ENCODE data around the gene RICTOR.

RICTOR gene

GRCh38 chr5:39099831-39100230 lies 25.6 kb upstream of the RICTOR start:
- DNase-seq: no peak

GRCh38 chr5:39093352-39093751 lies 19.2 kb upstream of the RICTOR start:
- DNase-seq: no peak

GRCh38 chr5:39092581-39093351 lies 18.6 kb upstream of the RICTOR start:
- peak; percentile 42 for DNase-seq

- DNase-seq: no peak
These were observed 17.9 kb upstream of the RICTOR start for GRCh38 chr5:39091940-39092580.

- no peak for DNase-seq
These were observed 9.8 kb upstream of the RICTOR start for GRCh38 chr5:39083968-39084367.

- DNase-seq: no peak
These were observed 8.8 kb upstream of the RICTOR start for GRCh38 chr5:39082995-39083394.

GRCh38 chr5:39080597-39081204 lies 6.5 kb upstream of the RICTOR start:
- DNase-seq: peak; percentile 76

GRCh38 chr5:39080168-39080567 lies 6.0 kb upstream of the RICTOR start:
- no peak for DNase-seq

- DNase-seq: no peak
These were observed 4.9 kb upstream of the RICTOR start for GRCh38 chr5:39079147-39079546.

GRCh38 chr5:39076757-39077728 lies 2.8 kb upstream of the RICTOR start:
- DNase-seq: no peak

- DNase-seq: no peak
These were observed 2.0 kb upstream of the RICTOR start for GRCh38 chr5:39076101-39076756.

- DNase-seq: peak; percentile 72
These were observed 507 bp downstream of the RICTOR start for GRCh38 chr5:39073767-39074016.

- peak; percentile 80 for DNase-seq
These were observed 1.1 kb downstream of the RICTOR start for GRCh38 chr5:39072925-39073766.

GRCh38 chr5:39068099-39068498 lies 6.1 kb downstream of the RICTOR start:
- no peak for DNase-seq

GRCh38 chr5:39064450-39064849 lies 9.7 kb downstream of the RICTOR start:
- DNase-seq: no peak

- DNase-seq: no peak
These were observed 11.2 kb downstream of the RICTOR start for GRCh38 chr5:39063037-39063436.

GRCh38 chr5:39062530-39062929 lies 11.7 kb downstream of the RICTOR start:
- DNase-seq: no peak

- DNase-seq: no peak
These were observed 12.1 kb downstream of the RICTOR start for GRCh38 chr5:39062104-39062503.

GRCh38 chr5:39059064-39059463 lies 15.1 kb downstream of the RICTOR start:
- no peak for DNase-seq

- no peak for DNase-seq
These were observed 15.8 kb downstream of the RICTOR start for GRCh38 chr5:39058178-39058921.

- peak; percentile 1 for DNase-seq
These were observed 16.5 kb downstream of the RICTOR start for GRCh38 chr5:39057734-39058133.
